Loucy (cell line): Measurements from ENCODE around the gene TBC1D30.

ENCODE experiments used
- H2AFZ ChIP-seq: fragments of 200-600 bp; sonication (generic); 2 replicates; pipeline ENCODE4 v1.6.0; 2016; ENCODE audit warnings: antibody characterized with exemption, mild to moderate bottlenecking, low read length, moderate library complexity
- H3F3A ChIP-seq: fragments of 200-600 bp; 2 replicates; pipeline ENCODE4 v1.6.0; 2016; ENCODE audit warnings: antibody characterized with exemption, low read depth, mild to moderate bottlenecking
- H3K27me3 ChIP-seq: fragments of 200-600 bp; sonication (generic); 2 replicates; pipeline ENCODE4 v1.6.1; 2014; ENCODE audit warnings: low read length, mild to moderate bottlenecking; ENCODE audit not compliant: insufficient read depth, poor library complexity, severe bottlenecking
- H3K36me3 ChIP-seq: fragments of 200-600 bp; sonication (generic); 2 replicates; pipeline ENCODE4 v1.6.1; 2016; ENCODE audit warnings: low read length; ENCODE audit not compliant: insufficient read depth
- H3K4me1 ChIP-seq: fragments of 200-600 bp; sonication (generic); 2 replicates; pipeline ENCODE4 v1.5.1; 2014; ENCODE audit warnings: low read length, mild to moderate bottlenecking; ENCODE audit not compliant: insufficient read depth, poor library complexity, severe bottlenecking
- H3K4me2 ChIP-seq: fragments of 200-600 bp; sonication (generic); 2 replicates; pipeline ENCODE4 v1.6.0; 2014; ENCODE audit warnings: antibody characterized with exemption, low read length, low read depth, mild to moderate bottlenecking; ENCODE audit not compliant: poor library complexity, severe bottlenecking
- H3K4me3 ChIP-seq: fragments of 200-600 bp; sonication (generic); 2 replicates; pipeline ENCODE4 v1.5.1; 2014; ENCODE audit warnings: low read length, mild to moderate bottlenecking, mixed read lengths; ENCODE audit not compliant: poor library complexity, severe bottlenecking
- H3K79me2 ChIP-seq: fragments of 200-600 bp; sonication (generic); 2 replicates; pipeline ENCODE4 v1.6.1; 2014; ENCODE audit warnings: low read length; ENCODE audit not compliant: insufficient read depth
- H3K9ac ChIP-seq: fragments of 200-600 bp; sonication (generic); 2 replicates; pipeline ENCODE4 v1.6.0; 2014; ENCODE audit warnings: mild to moderate bottlenecking, low read depth, low read length, moderate library complexity; ENCODE audit not compliant: poor library complexity, severe bottlenecking
- H3K9me2 ChIP-seq: fragments of 200-600 bp; sonication (generic); replicated peaks from 2 replicates; pipeline ENCODE4 v1.6.1; 2016; ENCODE audit warnings: low read depth, low read length, mixed read lengths
- H3K9me3 ChIP-seq: fragments of 200-600 bp; sonication (generic); 2 replicates; pipeline ENCODE4 v1.6.1; 2014; ENCODE audit warnings: mild to moderate bottlenecking, antibody characterized with exemption, low read length, low read depth; ENCODE audit not compliant: insufficient read depth
- H4K20me1 ChIP-seq: fragments of 200-600 bp; sonication (generic); 2 replicates; pipeline ENCODE4 v1.6.0; 2014; ENCODE audit warnings: antibody characterized with exemption, low read length, mild to moderate bottlenecking; ENCODE audit not compliant: insufficient read depth, poor library complexity, severe bottlenecking
- CTCF ChIP-seq: fragments of 200-600 bp; sonication (generic); conservative IDR thresholded peaks from 2 replicates; pipeline ENCODE4 v1.5.1; 2014; ENCODE audit warnings: mild to moderate bottlenecking, antibody characterized with exemption, low read length
- EZH2phosphoT487 ChIP-seq: fragments of 200-600 bp; IDR thresholded peaks from 2 replicates; pipeline ENCODE4 v1.6.1; 2018; ENCODE audit warnings: antibody characterized with exemption, mild to moderate bottlenecking, moderate library complexity, borderline replicate concordance

The TBC1D30 gene

GRCh38 chr12:64889434-64890216, 65.2 kb downstream of the TBC1D30 start:
- H3K4me2 ChIP-seq: no peak overlapping the region
- H2AFZ ChIP-seq: no peak overlapping the region

GRCh38 chr12:64890873-64891468, 66.5 kb downstream of the TBC1D30 start:
- H3K4me1 ChIP-seq: no peaks in the 10 kb centered on the region
- no peaks in the 10 kb centered on the region for H3K36me3 ChIP-seq
- TF ChIP-seq EZH2phosphoT487 (no peak), CTCF (peak; percentile 77)
- no peaks in the 10 kb centered on the region for H3F3A ChIP-seq
- H3K9me3 ChIP-seq: no peaks in the 10 kb centered on the region
- no peak overlapping the region for H3K9ac ChIP-seq
- H4K20me1 ChIP-seq: no peaks in the 10 kb centered on the region
- H3K4me3 ChIP-seq: no peak overlapping the region
- H2AFZ ChIP-seq: no peak overlapping the region
- H3K4me2 ChIP-seq: no peak overlapping the region
- no peaks in the 10 kb centered on the region for H3K79me2 ChIP-seq
- no peaks in the 10 kb centered on the region for H3K9me2 ChIP-seq
- H3K27me3 ChIP-seq: peaks cover 1% of the 10 kb centered on the region

More at GRCh38 chr12:64889434-64890216, 65.2 kb downstream of the TBC1D30 start:
- H3K9me2 ChIP-seq: no peaks in the 10 kb centered on the region
- H3K4me1 ChIP-seq: no peaks in the 10 kb centered on the region
- no peaks in the 10 kb centered on the region for H4K20me1 ChIP-seq
- no peaks in the 10 kb centered on the region for H3K36me3 ChIP-seq
- no peaks in the 10 kb centered on the region for H3K27me3 ChIP-seq
- TF ChIP-seq EZH2phosphoT487: no peak
- no peak for TF ChIP-seq CTCF
- H3F3A ChIP-seq: no peaks in the 10 kb centered on the region
- no peaks in the 10 kb centered on the region for H3K9me3 ChIP-seq
- no peak overlapping the region for H3K9ac ChIP-seq
- H3K4me3 ChIP-seq: no peak overlapping the region
- H3K79me2 ChIP-seq: no peaks in the 10 kb centered on the region

- no peak overlapping the region for H2AFZ ChIP-seq
- no peaks in the 10 kb centered on the region for H4K20me1 ChIP-seq
- H3K9ac ChIP-seq: no peak overlapping the region
- no peak for TF ChIP-seq EZH2phosphoT487
- TF ChIP-seq CTCF: no peak
- no peaks in the 10 kb centered on the region for H3K79me2 ChIP-seq
- H3F3A ChIP-seq: no peaks in the 10 kb centered on the region
- H3K4me2 ChIP-seq: no peak overlapping the region
- no peaks in the 10 kb centered on the region for H3K9me2 ChIP-seq
- H3K27me3 ChIP-seq: peaks cover 7% of the 10 kb centered on the region
- H3K36me3 ChIP-seq: no peaks in the 10 kb centered on the region
- no peaks in the 10 kb centered on the region for H3K4me1 ChIP-seq
- H3K4me3 ChIP-seq: no peak overlapping the region
- no peaks in the 10 kb centered on the region for H3K9me3 ChIP-seq
These were observed 67.2 kb downstream of the TBC1D30 start for GRCh38 chr12:64891629-64892028.
